PFSK-1 (cell line): ENCODE results near the gene YIPF2.

Experiments
- FOXP2 ChIP-seq: optimal IDR thresholded peaks from 2 replicates; pipeline ENCODE3; 2011; ENCODE audit warnings: borderline replicate concordance, control low read depth, inconsistent platforms; ENCODE audit not compliant: insufficient read depth; ENCODE audit errors: extremely low read length, extremely low read depth
- POLR2AphosphoS5 ChIP-seq: IDR thresholded peaks from 2 replicates; pipeline ENCODE4 v1.6.1; 2012; ENCODE audit warnings: low read depth, mild to moderate bottlenecking, control low read depth, low read length, moderate library complexity
- REST ChIP-seq, 2 experiments: IDR thresholded peaks; 2 replicates each; pipeline versions ENCODE4 v1.6.1 to v1.8.0; 2011 to 2012; ENCODE audit warnings: low read depth in 2 of 2, low read length in 2 of 2, control low read depth in 1 of 2, inconsistent platforms in 1 of 2, mild to moderate bottlenecking in 1 of 2, moderate library complexity in 1 of 2; ENCODE audit not compliant: insufficient read depth in 1 of 2
- SIN3A ChIP-seq: IDR thresholded peaks from 2 replicates; pipeline ENCODE4 v1.6.1; 2012; ENCODE audit warnings: mild to moderate bottlenecking, low read length, moderate library complexity, borderline replicate concordance; ENCODE audit not compliant: insufficient read depth
- TAF1 ChIP-seq: IDR thresholded peaks from 2 replicates; pipeline ENCODE4 v1.6.1; 2012; ENCODE audit warnings: low read length, control low read depth, borderline replicate concordance; ENCODE audit not compliant: insufficient read depth

YIPF2 gene

GRCh38 chr19:10889880-10890279 lies 38.6 kb downstream of the YIPF2 start:
- TF ChIP-seq REST (IDR thresholded peaks at IDR 0.05; ENCODE audit: insufficient read depth in 1 of 2, low read depth in 2 of 2, low read length in 2 of 2) (no peak), TAF1 (no peak), SIN3A (no peak), POLR2AphosphoS5 (no peak), FOXP2 (no peak)

GRCh38 chr19:10888421-10888866 lies 40.0 kb downstream of the YIPF2 start:
- no peak for TF ChIP-seq FOXP2
- TF ChIP-seq REST (IDR thresholded peaks at IDR 0.05; ENCODE audit: insufficient read depth in 1 of 2, low read depth in 2 of 2, low read length in 2 of 2) = no peak
- TF ChIP-seq POLR2AphosphoS5 = no peak
- no peak for TF ChIP-seq TAF1
- TF ChIP-seq SIN3A = no peak

GRCh38 chr19:10887616-10888367 lies 40.6 kb downstream of the YIPF2 start:
- no peak for TF ChIP-seq FOXP2
- no peak for TF ChIP-seq POLR2AphosphoS5
- no peak for TF ChIP-seq SIN3A
- no peak for TF ChIP-seq TAF1
- TF ChIP-seq REST (IDR thresholded peaks at IDR 0.05; ENCODE audit: insufficient read depth in 1 of 2, low read depth in 2 of 2, low read length in 2 of 2) = no peak

- TF ChIP-seq REST (IDR thresholded peaks at IDR 0.05; ENCODE audit: insufficient read depth in 1 of 2, low read depth in 2 of 2, low read length in 2 of 2) (no peak), TAF1 (no peak), SIN3A (no peak), FOXP2 (no peak), POLR2AphosphoS5 (no peak)
Observed at GRCh38 chr19:10885201-10886169, 43.0 kb downstream of the YIPF2 start.
